Measurements from ENCODE around the gene RPS29.

The RPS29 gene

GRCh38 chr14:49549446-49549845 is 36.7 kb downstream of the RPS29 start:
- no peak for DNase-seq (ENCODE audit: low read depth)
- no peak overlapping the region for H3K4me3 ChIP-seq (ENCODE audit: low read length)
- TF ChIP-seq, protein P1, sequence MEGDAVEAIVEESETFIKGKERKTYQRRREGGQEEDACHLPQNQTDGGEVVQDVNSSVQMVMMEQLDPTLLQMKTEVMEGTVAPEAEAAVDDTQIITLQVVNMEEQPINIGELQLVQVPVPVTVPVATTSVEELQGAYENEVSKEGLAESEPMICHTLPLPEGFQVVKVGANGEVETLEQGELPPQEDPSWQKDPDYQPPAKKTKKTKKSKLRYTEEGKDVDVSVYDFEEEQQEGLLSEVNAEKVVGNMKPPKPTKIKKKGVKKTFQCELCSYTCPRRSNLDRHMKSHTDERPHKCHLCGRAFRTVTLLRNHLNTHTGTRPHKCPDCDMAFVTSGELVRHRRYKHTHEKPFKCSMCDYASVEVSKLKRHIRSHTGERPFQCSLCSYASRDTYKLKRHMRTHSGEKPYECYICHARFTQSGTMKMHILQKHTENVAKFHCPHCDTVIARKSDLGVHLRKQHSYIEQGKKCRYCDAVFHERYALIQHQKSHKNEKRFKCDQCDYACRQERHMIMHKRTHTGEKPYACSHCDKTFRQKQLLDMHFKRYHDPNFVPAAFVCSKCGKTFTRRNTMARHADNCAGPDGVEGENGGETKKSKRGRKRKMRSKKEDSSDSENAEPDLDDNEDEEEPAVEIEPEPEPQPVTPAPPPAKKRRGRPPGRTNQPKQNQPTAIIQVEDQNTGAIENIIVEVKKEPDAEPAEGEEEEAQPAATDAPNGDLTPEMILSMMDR (conservative IDR thresholded peaks at IDR 0.05; ENCODE audit: low read length), result no peak

DNA sequence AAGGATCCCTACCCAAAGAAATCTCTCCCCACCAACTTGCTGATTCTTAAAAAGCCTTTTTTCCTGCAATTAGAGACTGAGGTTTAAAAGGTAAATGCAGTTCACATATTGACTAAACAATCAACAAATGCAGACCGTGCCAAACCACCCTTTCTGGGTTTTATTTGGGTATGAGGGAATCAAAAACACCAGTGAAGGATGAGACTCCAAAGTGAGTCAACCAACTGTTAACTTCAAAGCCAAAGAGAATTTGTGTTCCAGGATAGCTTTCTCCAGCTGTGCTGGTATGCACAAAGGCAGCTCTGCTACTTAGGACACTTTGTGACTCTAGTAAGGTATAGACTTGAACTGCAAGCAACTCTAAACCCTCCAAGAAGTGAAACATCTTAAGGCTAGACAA is 39.4 kb downstream of the RPS29 start:
- no peak overlapping the region for H3K4me3 ChIP-seq (ENCODE audit: low read length)
- no peak for DNase-seq (ENCODE audit: low read depth)
- TF ChIP-seq, protein P1 (conservative IDR thresholded peaks at IDR 0.05; ENCODE audit: low read length), result no peak

DNA sequence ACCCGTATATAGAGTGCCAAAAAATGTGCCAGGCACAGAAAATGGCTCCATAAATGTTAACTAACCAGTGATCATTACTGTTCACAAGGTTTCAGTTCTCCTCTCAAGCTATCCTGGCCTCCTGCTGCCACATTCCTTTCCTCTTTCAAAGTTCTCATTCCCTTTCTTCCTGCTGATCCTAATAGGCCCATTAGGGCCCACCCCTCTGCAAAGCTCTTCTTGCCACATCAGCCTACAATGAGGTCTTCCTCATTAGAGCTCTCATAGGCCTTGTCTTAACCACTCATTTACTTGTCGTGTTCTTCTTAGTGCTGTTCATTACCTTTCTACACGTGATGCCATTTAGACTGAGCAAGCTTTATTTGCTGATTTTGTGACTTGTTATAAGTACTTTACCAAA is 40.5 kb downstream of the RPS29 start:
- no peak overlapping the region for H3K4me3 ChIP-seq (ENCODE audit: low read length)
- TF ChIP-seq, protein P1 (conservative IDR thresholded peaks at IDR 0.05; ENCODE audit: low read length), result no peak
- DNase-seq (ENCODE audit: low read depth), result no peak

DNA sequence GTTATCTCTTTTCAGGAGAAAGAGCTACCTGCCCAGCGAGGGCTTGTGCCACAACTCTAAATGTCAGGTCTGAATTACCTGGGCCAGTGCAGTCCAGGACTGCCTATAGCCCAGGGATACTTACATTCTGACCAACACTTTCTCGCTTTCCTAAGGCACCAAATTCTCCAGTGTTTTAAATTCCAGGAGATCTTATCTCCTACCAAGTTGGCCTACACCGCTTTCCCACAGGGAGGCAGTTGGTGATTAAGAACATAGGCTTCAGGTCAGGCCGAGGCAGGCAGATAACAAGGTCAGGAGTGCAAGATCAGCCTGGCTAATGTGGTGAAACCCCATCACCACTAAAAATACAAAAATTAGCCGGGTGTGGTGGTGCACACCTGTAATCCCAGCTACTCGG is 41.1 kb downstream of the RPS29 start:
- DNase-seq (ENCODE audit: low read depth), result no peak
- no peak overlapping the region for H3K4me3 ChIP-seq (ENCODE audit: low read length)
- TF ChIP-seq, protein P1 (conservative IDR thresholded peaks at IDR 0.05; ENCODE audit: low read length), result no peak

DNA sequence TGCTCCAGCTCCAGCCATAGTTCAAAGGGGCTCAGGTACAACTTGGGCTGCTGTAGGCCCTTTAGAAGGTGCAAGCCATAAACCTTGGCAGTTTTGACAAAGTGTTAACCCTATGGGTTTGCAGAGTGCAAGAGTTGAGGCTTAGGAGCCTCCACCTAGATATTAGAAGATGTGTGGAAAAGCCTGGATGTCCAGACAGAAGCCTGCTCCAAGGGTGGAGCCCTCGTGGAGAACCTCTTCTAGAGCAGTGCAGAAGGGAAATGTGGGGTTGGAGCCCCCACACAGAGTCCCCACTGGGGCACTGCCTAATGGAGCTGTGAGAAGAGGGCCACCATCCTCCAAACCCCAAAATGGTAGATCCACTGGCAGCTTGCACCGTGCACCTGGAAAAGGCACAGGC is 45.1 kb downstream of the RPS29 start:
- DNase-seq (ENCODE audit: low read depth), result no peak
- TF ChIP-seq, protein P1 (conservative IDR thresholded peaks at IDR 0.05; ENCODE audit: low read length), result no peak
- no peak overlapping the region for H3K4me3 ChIP-seq (ENCODE audit: low read length)

DNA sequence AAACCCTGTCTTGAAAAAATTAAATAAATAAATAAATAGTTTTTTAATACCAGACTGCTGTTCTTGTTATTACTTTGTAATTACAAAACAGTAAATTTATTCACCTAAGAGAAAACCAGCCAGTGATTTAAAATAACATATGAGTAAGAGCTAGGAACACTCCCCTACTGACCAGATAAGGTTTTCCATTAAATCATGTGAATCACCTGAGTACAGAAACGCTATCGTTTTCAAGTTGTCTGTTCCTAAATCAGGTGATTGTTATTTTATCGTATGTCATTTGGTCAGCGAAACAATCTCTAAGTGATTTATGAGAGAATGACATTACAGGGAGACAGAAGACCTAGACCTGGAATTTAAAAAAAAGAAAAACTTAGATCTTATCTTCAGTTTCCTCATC is 47.3 kb downstream of the RPS29 start:
- TF ChIP-seq, protein P1 (conservative IDR thresholded peaks at IDR 0.05; ENCODE audit: low read length), result no peak
- no peak for DNase-seq (ENCODE audit: low read depth)
- H3K4me3 ChIP-seq (ENCODE audit: low read length), result no peak overlapping the region

Data from AG10803 (cell line).